Measurements from ENCODE around the gene SREBF2. TPM values are rescaled to one million over a fixed set of nuclear protein-coding genes. Genes with fewer than 3 reads are reported as not detected.

SREBF2 gene
- total and polyA plus RNA-seq, 2 of the 8 experiments (the other 6 are each of a cell fraction or from before 2014, with no cell fraction given) = 125 to 144 TPM

- TF ChIP-seq ATF2 (IDR thresholded peaks at IDR 0.05; ENCODE audit: low read length) (no peak), GTF2F1 (IDR thresholded peaks at IDR 0.05; ENCODE audit: borderline replicate concordance, low read depth, low read length) (no peak), TAF7 (optimal IDR thresholded peaks at IDR 0.05; ENCODE audit: borderline replicate concordance, low read depth, low read length) (no peak), MAX (IDR thresholded peaks at IDR 0.05) (no peak), EGR1 (IDR thresholded peaks at IDR 0.05; ENCODE audit: borderline replicate concordance, low read depth, low read length) (no peak)
These were observed 98.9 kb downstream of the SREBF2 start (continued) for GRCh38 chr22:41931701-41932269.

Data from H1 (cell line).